ENCODE data around the gene ABCF2. TPM values are rescaled to one million over a fixed set of nuclear protein-coding genes. Genes with fewer than 3 reads are reported as not detected.

Gene ABCF2
- total and polyA plus RNA-seq, 4 donors: 23.6 to 38.3 (median 34.0) TPM

- DNase-seq (ENCODE audit: low read depth in 4 of 6, low spot score in 6 of 6): no peak
- WGBS (ENCODE audit: insufficient coverage): 88% methylated on average over 1 of the region's 4 CpGs
- H3K4me3 ChIP-seq (ENCODE audit: low read depth, low read length): no peak overlapping the region
- no peak overlapping the region for H3K27ac ChIP-seq (ENCODE audit: low read depth, low read length)
- peaks cover 2% of the 10 kb centered on the region for H3K4me1 ChIP-seq (ENCODE audit: control insufficient read depth, insufficient read depth, low read length)
- H3K27me3 ChIP-seq (ENCODE audit: control insufficient read depth, insufficient read depth, low read length): no peaks in the 10 kb centered on the region
- H3K36me3 ChIP-seq (ENCODE audit: control insufficient read depth, insufficient read depth, low read length): no peaks in the 10 kb centered on the region
- no peaks in the 10 kb centered on the region for H3K9me3 ChIP-seq (ENCODE audit: control insufficient read depth, insufficient read depth, low read length)
These were observed 38.0 kb downstream of the ABCF2 start for GRCh38 chr7:151189038-151189437.

- Histone ChIP-seq H3K4me3 (ENCODE audit: low read depth, low read length) (no peak overlapping the region), H3K36me3 (ENCODE audit: control insufficient read depth, insufficient read depth, low read length) (no peaks in the 10 kb centered on the region), H3K9me3 (ENCODE audit: control insufficient read depth, insufficient read depth, low read length) (no peaks in the 10 kb centered on the region), H3K4me1 (ENCODE audit: control insufficient read depth, insufficient read depth, low read length) (peaks cover 2% of the 10 kb centered on the region), H3K27me3 (ENCODE audit: control insufficient read depth, insufficient read depth, low read length) (no peaks in the 10 kb centered on the region), H3K27ac (ENCODE audit: low read depth, low read length) (no peak overlapping the region)
- 38% methylated on average over 2 of the region's 5 CpGs for WGBS (ENCODE audit: insufficient coverage)
- no peak for DNase-seq (ENCODE audit: low read depth in 4 of 6, low spot score in 6 of 6)
These were observed 38.8 kb downstream of the ABCF2 start for GRCh38 chr7:151188252-151188542.

- Histone ChIP-seq H3K27me3 (ENCODE audit: control insufficient read depth, insufficient read depth, low read length) (no peaks in the 10 kb centered on the region), H3K9me3 (ENCODE audit: control insufficient read depth, insufficient read depth, low read length) (no peaks in the 10 kb centered on the region), H3K4me3 (ENCODE audit: low read depth, low read length) (no peak overlapping the region), H3K27ac (ENCODE audit: low read depth, low read length) (no peak overlapping the region), H3K4me1 (ENCODE audit: control insufficient read depth, insufficient read depth, low read length) (peaks cover 2% of the 10 kb centered on the region), H3K36me3 (ENCODE audit: control insufficient read depth, insufficient read depth, low read length) (no peaks in the 10 kb centered on the region)
- no peak for DNase-seq (ENCODE audit: low read depth in 4 of 6, low spot score in 6 of 6)
- WGBS (ENCODE audit: insufficient coverage): 69% methylated on average over 22 of the region's 22 CpGs
These were observed 39.4 kb downstream of the ABCF2 start for GRCh38 chr7:151187409-151188251.

- WGBS (ENCODE audit: insufficient coverage): 74% methylated on average over 21 of the region's 22 CpGs
- no peak within 1 kb of the TSS for H3K4me3 ChIP-seq (ENCODE audit: low read depth, low read length)
- no peak within 1 kb of the TSS for H3K27ac ChIP-seq (ENCODE audit: low read depth, low read length)
- DNase-seq (ENCODE audit: low read depth in 4 of 6, low spot score in 6 of 6): no peak
- no peaks in the 10 kb centered on the region for H3K9me3 ChIP-seq (ENCODE audit: control insufficient read depth, insufficient read depth, low read length)
- no peaks in the 10 kb centered on the region for H3K36me3 ChIP-seq (ENCODE audit: control insufficient read depth, insufficient read depth, low read length)
- no peaks in the 10 kb centered on the region for H3K27me3 ChIP-seq (ENCODE audit: control insufficient read depth, insufficient read depth, low read length)
- peaks cover 2% of the 10 kb centered on the region for H3K4me1 ChIP-seq (ENCODE audit: control insufficient read depth, insufficient read depth, low read length)
These were observed 40.2 kb downstream of the ABCF2 start, which contains the start of gene ASB10 for GRCh38 chr7:151186640-151187408. Gene ASB10 (minus strand): TSS chr7:151187250. CDS start chr7:151187130, 120 bp downstream.

GRCh38 chr7:151185762-151186639 lies 41.0 kb downstream of the ABCF2 start:
- Histone ChIP-seq H3K36me3 (ENCODE audit: control insufficient read depth, insufficient read depth, low read length) (no peaks in the 10 kb centered on the region), H3K4me3 (ENCODE audit: low read depth, low read length) (no peak overlapping the region), H3K27me3 (ENCODE audit: control insufficient read depth, insufficient read depth, low read length) (no peaks in the 10 kb centered on the region), H3K27ac (ENCODE audit: low read depth, low read length) (no peak overlapping the region), H3K4me1 (ENCODE audit: control insufficient read depth, insufficient read depth, low read length) (peaks cover 3% of the 10 kb centered on the region), H3K9me3 (ENCODE audit: control insufficient read depth, insufficient read depth, low read length) (no peaks in the 10 kb centered on the region)
- 77% methylated on average over 10 of the region's 16 CpGs for WGBS (ENCODE audit: insufficient coverage)
- no peak for DNase-seq (ENCODE audit: low read depth in 4 of 6, low spot score in 6 of 6)

GRCh38 chr7:151181011-151181431 lies 46.0 kb downstream of the ABCF2 start:
- Histone ChIP-seq H3K36me3 (ENCODE audit: control insufficient read depth, insufficient read depth, low read length) (no peaks in the 10 kb centered on the region), H3K4me1 (ENCODE audit: control insufficient read depth, insufficient read depth, low read length) (peaks cover 12% of the 10 kb centered on the region), H3K27me3 (ENCODE audit: control insufficient read depth, insufficient read depth, low read length) (peaks cover 2% of the 10 kb centered on the region), H3K27ac (ENCODE audit: low read depth, low read length) (no peak overlapping the region), H3K9me3 (ENCODE audit: control insufficient read depth, insufficient read depth, low read length) (no peaks in the 10 kb centered on the region), H3K4me3 (ENCODE audit: low read depth, low read length) (no peak overlapping the region)
- WGBS (ENCODE audit: insufficient coverage): 74% methylated on average over 20 of the region's 22 CpGs
- no peak for DNase-seq (ENCODE audit: low read depth in 4 of 6, low spot score in 6 of 6)

- no peak for DNase-seq (ENCODE audit: low read depth in 4 of 6, low spot score in 6 of 6)
- 91% methylated on average over 4 of the region's 4 CpGs for WGBS (ENCODE audit: insufficient coverage)
- Histone ChIP-seq H3K27me3 (ENCODE audit: control insufficient read depth, insufficient read depth, low read length) (peaks cover 4% of the 10 kb centered on the region), H3K36me3 (ENCODE audit: control insufficient read depth, insufficient read depth, low read length) (no peaks in the 10 kb centered on the region), H3K9me3 (ENCODE audit: control insufficient read depth, insufficient read depth, low read length) (no peaks in the 10 kb centered on the region), H3K27ac (ENCODE audit: low read depth, low read length) (no peak overlapping the region), H3K4me1 (ENCODE audit: control insufficient read depth, insufficient read depth, low read length) (peaks cover 12% of the 10 kb centered on the region), H3K4me3 (ENCODE audit: low read depth, low read length) (no peak overlapping the region)
These were observed 47.1 kb downstream of the ABCF2 start for GRCh38 chr7:151179946-151180345.

GRCh38 chr7:151179287-151179860 lies 47.6 kb downstream of the ABCF2 start:
- DNase-seq (ENCODE audit: low read depth in 4 of 6, low spot score in 6 of 6): no peak
- Histone ChIP-seq H3K4me3 (ENCODE audit: low read depth, low read length) (no peak overlapping the region), H3K27ac (ENCODE audit: low read depth, low read length) (no peak overlapping the region), H3K36me3 (ENCODE audit: control insufficient read depth, insufficient read depth, low read length) (no peaks in the 10 kb centered on the region), H3K4me1 (ENCODE audit: control insufficient read depth, insufficient read depth, low read length) (peaks cover 12% of the 10 kb centered on the region), H3K27me3 (ENCODE audit: control insufficient read depth, insufficient read depth, low read length) (peaks cover 8% of the 10 kb centered on the region), H3K9me3 (ENCODE audit: control insufficient read depth, insufficient read depth, low read length) (no peaks in the 10 kb centered on the region)
- 70% methylated on average over 1 of the region's 8 CpGs for WGBS (ENCODE audit: insufficient coverage)

- Histone ChIP-seq H3K4me1 (ENCODE audit: control insufficient read depth, insufficient read depth, low read length) (peaks cover 12% of the 10 kb centered on the region), H3K36me3 (ENCODE audit: control insufficient read depth, insufficient read depth, low read length) (no peaks in the 10 kb centered on the region), H3K9me3 (ENCODE audit: control insufficient read depth, insufficient read depth, low read length) (no peaks in the 10 kb centered on the region), H3K4me3 (ENCODE audit: low read depth, low read length) (no peak overlapping the region), H3K27ac (ENCODE audit: low read depth, low read length) (no peak overlapping the region), H3K27me3 (ENCODE audit: control insufficient read depth, insufficient read depth, low read length) (peaks cover 12% of the 10 kb centered on the region)
- WGBS (ENCODE audit: insufficient coverage): 52% methylated on average over 2 of the region's 2 CpGs
- no peak for DNase-seq (ENCODE audit: low read depth in 4 of 6, low spot score in 6 of 6)
These were observed 48.2 kb downstream of the ABCF2 start for GRCh38 chr7:151178831-151179230.

Data from spinal cord (tissue), 10 donors.